Mammary epithelial cell (primary cell): ENCODE results near the gene CES5A.

Experiments
- EZH2 ChIP-seq: IDR thresholded peaks from 2 replicates; pipeline ENCODE4 v1.6.1; 2012; ENCODE audit warnings: low read length, inconsistent platforms, borderline replicate concordance
- TF ChIP-seq, protein P1 (sequence below), 2 donors: IDR thresholded peaks in 1 of 2; conservative IDR thresholded peaks in 1 of 2; 2 replicates each; pipeline ENCODE4 v1.5.1; 2011 to 2012; ENCODE audit warnings: inconsistent platforms in 2 of 2, low read length in 2 of 2, mild to moderate bottlenecking in 2 of 2, control low read depth in 1 of 2, low read depth in 1 of 2; ENCODE audit not compliant: insufficient read depth in 1 of 2; ENCODE audit errors: extremely low read depth in 1 of 2

DNA sequence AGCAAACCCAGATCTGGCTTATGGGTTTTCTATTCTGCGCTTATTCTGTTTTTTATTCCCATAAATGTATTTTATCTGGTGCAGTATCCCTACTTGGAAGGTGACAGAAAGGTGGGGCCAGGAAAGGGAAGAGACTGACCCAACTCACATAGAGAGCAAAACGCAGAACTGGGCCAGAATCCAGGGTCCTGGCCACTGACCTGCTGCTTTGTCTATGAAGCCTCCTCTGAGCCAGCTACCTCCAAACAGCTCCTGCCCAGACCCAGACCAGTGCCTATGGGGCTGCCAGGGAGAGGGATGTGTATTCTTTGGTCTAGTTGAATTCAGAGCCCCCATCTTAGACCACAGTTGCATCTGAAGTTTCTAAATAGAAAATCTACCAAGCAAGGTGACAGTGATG is 36.4 kb upstream of the CES5A start:
- TF ChIP-seq, protein P1, sequence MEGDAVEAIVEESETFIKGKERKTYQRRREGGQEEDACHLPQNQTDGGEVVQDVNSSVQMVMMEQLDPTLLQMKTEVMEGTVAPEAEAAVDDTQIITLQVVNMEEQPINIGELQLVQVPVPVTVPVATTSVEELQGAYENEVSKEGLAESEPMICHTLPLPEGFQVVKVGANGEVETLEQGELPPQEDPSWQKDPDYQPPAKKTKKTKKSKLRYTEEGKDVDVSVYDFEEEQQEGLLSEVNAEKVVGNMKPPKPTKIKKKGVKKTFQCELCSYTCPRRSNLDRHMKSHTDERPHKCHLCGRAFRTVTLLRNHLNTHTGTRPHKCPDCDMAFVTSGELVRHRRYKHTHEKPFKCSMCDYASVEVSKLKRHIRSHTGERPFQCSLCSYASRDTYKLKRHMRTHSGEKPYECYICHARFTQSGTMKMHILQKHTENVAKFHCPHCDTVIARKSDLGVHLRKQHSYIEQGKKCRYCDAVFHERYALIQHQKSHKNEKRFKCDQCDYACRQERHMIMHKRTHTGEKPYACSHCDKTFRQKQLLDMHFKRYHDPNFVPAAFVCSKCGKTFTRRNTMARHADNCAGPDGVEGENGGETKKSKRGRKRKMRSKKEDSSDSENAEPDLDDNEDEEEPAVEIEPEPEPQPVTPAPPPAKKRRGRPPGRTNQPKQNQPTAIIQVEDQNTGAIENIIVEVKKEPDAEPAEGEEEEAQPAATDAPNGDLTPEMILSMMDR (conservative IDR thresholded peaks at IDR 0.05 in 1 of 2, IDR thresholded peaks at IDR 0.05 in 1 of 2; ENCODE audit: extremely low read depth in 1 of 2, insufficient read depth in 1 of 2, low read depth in 1 of 2, low read length in 2 of 2): no peak
- no peak for TF ChIP-seq EZH2
